ENCODE measurements around the gene MAML3.

The MAML3 gene

GRCh38 chr4:140154572-140154891, 548 bp upstream of the MAML3 start:
- no peak for DNase-seq

- DNase-seq = no peak
These were observed 616 bp downstream of the MAML3 start for GRCh38 chr4:140153419-140153717.

GRCh38 chr4:140152751-140153418, 1.1 kb downstream of the MAML3 start:
- DNase-seq = peak; percentile 81

- DNase-seq = peak; percentile 88
These were observed 1.8 kb downstream of the MAML3 start for GRCh38 chr4:140152013-140152703.

- no peak for DNase-seq
These were observed 2.3 kb downstream of the MAML3 start for GRCh38 chr4:140151699-140152012.

- peak; percentile 75 for DNase-seq
These were observed 2.9 kb downstream of the MAML3 start for GRCh38 chr4:140150886-140151698.

- peak; percentile 84 for DNase-seq
These were observed 3.4 kb downstream of the MAML3 start for GRCh38 chr4:140150636-140150885.

- peak; percentile 83 for DNase-seq
These were observed 3.9 kb downstream of the MAML3 start for GRCh38 chr4:140149846-140150635.

GRCh38 chr4:140144050-140144449, 9.9 kb downstream of the MAML3 start:
- DNase-seq = no peak

GRCh38 chr4:140141210-140141835, 12.7 kb downstream of the MAML3 start:
- DNase-seq = no peak

- no peak for DNase-seq
These were observed 13.4 kb downstream of the MAML3 start for GRCh38 chr4:140140566-140140965.

- DNase-seq = no peak
These were observed 15.6 kb downstream of the MAML3 start for GRCh38 chr4:140138428-140138827.

- no peak for DNase-seq
These were observed 16.3 kb downstream of the MAML3 start for GRCh38 chr4:140137671-140138070.

- no peak for DNase-seq
These were observed 17.5 kb downstream of the MAML3 start for GRCh38 chr4:140136509-140136908.

GRCh38 chr4:140135529-140136088, 18.4 kb downstream of the MAML3 start:
- no peak for DNase-seq

- no peak for DNase-seq
These were observed 19.1 kb downstream of the MAML3 start for GRCh38 chr4:140134746-140135425.

GRCh38 chr4:140133576-140133975, 20.4 kb downstream of the MAML3 start:
- no peak for DNase-seq

- DNase-seq = no peak
These were observed 22.2 kb downstream of the MAML3 start for GRCh38 chr4:140131675-140132229.

GRCh38 chr4:140130677-140131076, 23.3 kb downstream of the MAML3 start:
- no peak for DNase-seq

GRCh38 chr4:140127422-140127821, 26.6 kb downstream of the MAML3 start:
- no peak for DNase-seq

- no peak for DNase-seq
These were observed 27.7 kb downstream of the MAML3 start for GRCh38 chr4:140126261-140126660.

- DNase-seq = no peak
These were observed 28.6 kb downstream of the MAML3 start for GRCh38 chr4:140125374-140125773.
